Measurements from ENCODE around the gene IL2. TPM values are rescaled to one million over a fixed set of nuclear protein-coding genes. Genes with fewer than 3 reads are reported as not detected.

The IL2 gene
- total RNA-seq, 1 experiment from 2014 or later = not detected

DNA sequence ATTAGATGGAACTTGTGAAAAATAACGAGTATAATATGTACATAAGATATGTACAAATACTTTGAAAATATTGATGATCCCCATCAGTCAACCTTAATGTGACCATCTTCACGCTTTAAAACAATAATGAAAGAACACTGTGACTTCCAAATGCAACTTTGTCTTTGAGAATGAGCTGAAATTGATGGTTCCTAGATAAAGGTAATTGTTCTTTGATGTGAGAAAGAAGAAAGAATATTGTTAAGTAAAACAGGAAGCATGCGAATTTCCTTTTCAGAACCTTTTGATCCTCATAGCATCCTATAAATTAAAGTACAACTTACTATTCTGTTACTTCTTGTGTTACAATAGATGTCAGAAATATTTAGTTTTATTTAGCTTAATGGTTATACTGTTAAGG lies 22.2 kb downstream of the IL2 start:
- H3K27ac ChIP-seq = no peak overlapping the region

DNA sequence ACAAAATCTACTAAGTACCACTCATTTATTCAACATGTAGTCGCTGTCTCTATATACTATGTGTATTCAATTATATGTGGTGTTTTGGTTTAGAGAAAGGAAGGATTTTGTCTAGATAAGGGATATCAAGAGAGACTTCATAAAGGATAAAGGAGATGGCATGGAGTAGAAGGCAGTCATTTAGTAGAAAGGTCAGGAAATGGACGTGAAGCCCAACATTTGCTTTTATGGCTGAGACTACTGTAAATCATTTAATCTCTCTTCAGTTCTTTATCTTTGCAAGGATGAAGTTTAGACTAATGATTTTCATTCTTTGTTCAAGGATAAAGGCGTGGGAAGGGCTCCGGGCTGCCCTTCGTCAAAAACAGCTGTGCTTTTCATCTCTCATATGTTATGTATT lies 25.2 kb downstream of the IL2 start:
- H3K4me3 ChIP-seq = no peak overlapping the region
- no peaks in the 10 kb centered on the region for H3K4me1 ChIP-seq (replicated peaks; ENCODE audit: insufficient read depth)
- TF ChIP-seq, protein P1, sequence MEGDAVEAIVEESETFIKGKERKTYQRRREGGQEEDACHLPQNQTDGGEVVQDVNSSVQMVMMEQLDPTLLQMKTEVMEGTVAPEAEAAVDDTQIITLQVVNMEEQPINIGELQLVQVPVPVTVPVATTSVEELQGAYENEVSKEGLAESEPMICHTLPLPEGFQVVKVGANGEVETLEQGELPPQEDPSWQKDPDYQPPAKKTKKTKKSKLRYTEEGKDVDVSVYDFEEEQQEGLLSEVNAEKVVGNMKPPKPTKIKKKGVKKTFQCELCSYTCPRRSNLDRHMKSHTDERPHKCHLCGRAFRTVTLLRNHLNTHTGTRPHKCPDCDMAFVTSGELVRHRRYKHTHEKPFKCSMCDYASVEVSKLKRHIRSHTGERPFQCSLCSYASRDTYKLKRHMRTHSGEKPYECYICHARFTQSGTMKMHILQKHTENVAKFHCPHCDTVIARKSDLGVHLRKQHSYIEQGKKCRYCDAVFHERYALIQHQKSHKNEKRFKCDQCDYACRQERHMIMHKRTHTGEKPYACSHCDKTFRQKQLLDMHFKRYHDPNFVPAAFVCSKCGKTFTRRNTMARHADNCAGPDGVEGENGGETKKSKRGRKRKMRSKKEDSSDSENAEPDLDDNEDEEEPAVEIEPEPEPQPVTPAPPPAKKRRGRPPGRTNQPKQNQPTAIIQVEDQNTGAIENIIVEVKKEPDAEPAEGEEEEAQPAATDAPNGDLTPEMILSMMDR (conservative IDR thresholded peaks at IDR 0.05) = no peak
- no peak for TF ChIP-seq EZH2 (IDR thresholded peaks at IDR 0.05; ENCODE audit: low read depth)
- H3K36me3 ChIP-seq (ENCODE audit: low read depth) = no peaks in the 10 kb centered on the region
- intact Hi-C loops (cut with micrococcal nuclease; ENCODE audit: unreplicated experiment) = no loop called here
- H2AFZ ChIP-seq = no peak overlapping the region
- no peaks in the 10 kb centered on the region for H3F3A ChIP-seq (ENCODE audit: insufficient read depth, low read depth)
- CTCF ChIA-PET = no interaction called here
- no peaks in the 10 kb centered on the region for H4K20me1 ChIP-seq (ENCODE audit: insufficient read depth)
- no peak overlapping the region for H3K27ac ChIP-seq
- H3K4me2 ChIP-seq = no peak overlapping the region
- H3K79me2 ChIP-seq (ENCODE audit: low read depth) = no peaks in the 10 kb centered on the region
- no peaks in the 10 kb centered on the region for H3K9me2 ChIP-seq (ENCODE audit: insufficient read depth)
- DNase-seq = no peak
- H3K9me3 ChIP-seq (ENCODE audit: insufficient read depth, low read depth) = no peaks in the 10 kb centered on the region; the same call in 1 of the 2 replicates
- BruUV-seq (replicated peaks) = no TSS peak
- POLR2A ChIA-PET (ENCODE audit: unreplicated experiment) = no interaction called here
- no peaks in the 10 kb centered on the region for H3K27me3 ChIP-seq (ENCODE audit: insufficient read depth, low read depth)

More for the DNA sequence above, 22.2 kb downstream of the IL2 start:
- Histone ChIP-seq H3K4me1 (replicated peaks; ENCODE audit: insufficient read depth) (no peaks in the 10 kb centered on the region), H4K20me1 (ENCODE audit: insufficient read depth) (no peaks in the 10 kb centered on the region), H3K9me3 (ENCODE audit: insufficient read depth, low read depth) (no peaks in the 10 kb centered on the region; the same call in 1 of the 2 replicates), H3K4me2 (no peak overlapping the region), H2AFZ (no peak overlapping the region), H3F3A (ENCODE audit: insufficient read depth, low read depth) (no peaks in the 10 kb centered on the region), H3K27me3 (ENCODE audit: insufficient read depth, low read depth) (no peaks in the 10 kb centered on the region), H3K36me3 (ENCODE audit: low read depth) (no peaks in the 10 kb centered on the region), H3K4me3 (no peak overlapping the region), H3K9me2 (ENCODE audit: insufficient read depth) (no peaks in the 10 kb centered on the region), H3K79me2 (ENCODE audit: low read depth) (no peaks in the 10 kb centered on the region)
- TF ChIP-seq EZH2 (IDR thresholded peaks at IDR 0.05; ENCODE audit: low read depth) = no peak
- TF ChIP-seq, protein P1 (conservative IDR thresholded peaks at IDR 0.05) = no peak
- POLR2A ChIA-PET (ENCODE audit: unreplicated experiment) = interaction anchor here (0.7 kb wide), 1 partner anchor 1144 kb away, joined by 4 read pairs; no protein-coding TSS in a partner anchor
- CTCF ChIA-PET = no interaction called here
- no TSS peak for BruUV-seq (replicated peaks)
- intact Hi-C loops (cut with micrococcal nuclease; ENCODE audit: unreplicated experiment) = no loop called here
- no peak for DNase-seq

DNA sequence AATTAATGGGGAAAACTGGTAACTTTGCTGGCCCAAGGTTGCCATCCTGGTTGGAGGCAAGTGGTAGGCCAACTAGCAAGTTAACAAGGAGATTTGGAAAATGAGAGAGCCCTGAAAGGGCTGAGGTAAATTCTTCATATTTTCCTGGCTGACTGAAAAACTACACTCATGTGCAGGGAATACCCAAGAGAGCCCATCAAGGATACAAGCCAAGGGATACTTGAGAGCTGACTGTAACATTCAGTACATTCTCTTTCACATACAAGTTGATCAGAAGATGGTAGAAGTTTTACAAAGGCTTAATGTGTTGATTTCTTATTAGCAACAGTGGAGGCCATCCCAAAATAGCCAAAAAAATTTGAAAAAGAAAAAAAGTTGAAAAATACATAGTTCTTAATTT lies 33.3 kb downstream of the IL2 start:
- H3K27ac ChIP-seq = no peak overlapping the region
- DNase-seq = no peak
- no peak for TF ChIP-seq EZH2 (IDR thresholded peaks at IDR 0.05; ENCODE audit: low read depth)
- TF ChIP-seq, protein P1 (conservative IDR thresholded peaks at IDR 0.05) = no peak
- intact Hi-C loops (cut with micrococcal nuclease; ENCODE audit: unreplicated experiment) = no loop called here
- H4K20me1 ChIP-seq (ENCODE audit: insufficient read depth) = no peaks in the 10 kb centered on the region
- H3K79me2 ChIP-seq (ENCODE audit: low read depth) = no peaks in the 10 kb centered on the region
- no peaks in the 10 kb centered on the region for H3K27me3 ChIP-seq (ENCODE audit: insufficient read depth, low read depth)
- H3F3A ChIP-seq (ENCODE audit: insufficient read depth, low read depth) = no peaks in the 10 kb centered on the region
- no peak overlapping the region for H2AFZ ChIP-seq
- H3K4me1 ChIP-seq (replicated peaks; ENCODE audit: insufficient read depth) = no peaks in the 10 kb centered on the region
- H3K9me2 ChIP-seq (ENCODE audit: insufficient read depth) = no peaks in the 10 kb centered on the region; the same call in 1 of the 2 replicates
- no peak overlapping the region for H3K4me2 ChIP-seq
- no peak overlapping the region for H3K4me3 ChIP-seq
- ChIA-PET CTCF (no interaction called here), POLR2A (ENCODE audit: unreplicated experiment) (no interaction called here)
- no peaks in the 10 kb centered on the region for H3K9me3 ChIP-seq (ENCODE audit: insufficient read depth, low read depth)
- BruUV-seq (replicated peaks) = no TSS peak
- no peaks in the 10 kb centered on the region for H3K36me3 ChIP-seq (ENCODE audit: low read depth)

Data from PC-9 (cell line).